HT-29 (cell line): Measurements from ENCODE around the gene PKDCC. TPM values are rescaled to one million over a fixed set of nuclear protein-coding genes. Genes with fewer than 3 reads are reported as not detected.
A peak's percentile ranks its signal among the peaks of the same experiment; 100 is the strongest.

Source experiments
- DNase-seq: peaks from one replicate; pipeline ENCODE4 v3.0.0-alpha.2; 2015; ENCODE audit warnings: low spot score
- total RNA-seq: library from RNA; depleted of rRNA; stranded (reverse); fragments of >200 nt; shearing (Covaris generic); gene quantifications from 2 replicates; pipeline ENCODE4 v1.2.3, GENCODE V29; 2014

The PKDCC gene
- total RNA-seq, 1 experiment from 2014 or later: 76.0 TPM

DNA sequence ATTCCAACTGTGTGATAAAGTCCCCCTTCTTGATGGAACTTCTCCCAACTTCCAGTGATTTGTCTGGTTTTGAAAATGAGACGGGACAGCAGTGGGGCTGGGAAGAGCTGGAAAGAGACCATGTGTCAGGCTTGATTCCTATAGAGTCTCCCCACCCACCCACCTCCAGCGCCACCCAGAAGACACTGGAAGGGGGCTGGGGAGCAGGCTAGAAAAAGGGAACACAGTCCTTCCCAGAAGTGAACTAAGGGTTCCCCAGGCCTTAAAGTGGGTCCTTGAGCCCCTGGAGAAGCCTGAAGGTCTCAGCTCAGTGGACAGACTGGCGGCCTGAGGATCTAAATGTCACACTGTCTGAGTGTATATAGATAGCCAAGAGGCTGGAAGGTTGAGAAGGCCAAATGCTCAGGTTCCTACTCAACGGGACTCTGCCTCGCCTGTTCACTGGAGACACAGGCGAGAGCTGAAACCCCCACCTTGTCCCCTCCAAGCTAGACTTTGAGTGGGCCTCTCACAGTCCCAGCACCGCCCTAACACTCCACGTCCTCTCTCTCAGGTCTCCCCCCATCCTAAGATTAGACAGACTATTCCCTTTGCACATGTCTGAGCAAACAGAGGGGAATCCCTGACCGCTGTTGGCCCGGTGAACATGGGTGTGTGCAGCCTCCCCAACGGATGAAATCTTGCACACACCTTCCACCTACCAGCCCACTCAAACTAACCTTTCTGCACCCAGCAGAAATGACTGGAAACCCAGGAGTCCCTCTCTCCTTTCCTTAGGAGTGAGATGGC, 1.6 kb downstream of the PKDCC start:
- DNase-seq: no peak

DNA sequence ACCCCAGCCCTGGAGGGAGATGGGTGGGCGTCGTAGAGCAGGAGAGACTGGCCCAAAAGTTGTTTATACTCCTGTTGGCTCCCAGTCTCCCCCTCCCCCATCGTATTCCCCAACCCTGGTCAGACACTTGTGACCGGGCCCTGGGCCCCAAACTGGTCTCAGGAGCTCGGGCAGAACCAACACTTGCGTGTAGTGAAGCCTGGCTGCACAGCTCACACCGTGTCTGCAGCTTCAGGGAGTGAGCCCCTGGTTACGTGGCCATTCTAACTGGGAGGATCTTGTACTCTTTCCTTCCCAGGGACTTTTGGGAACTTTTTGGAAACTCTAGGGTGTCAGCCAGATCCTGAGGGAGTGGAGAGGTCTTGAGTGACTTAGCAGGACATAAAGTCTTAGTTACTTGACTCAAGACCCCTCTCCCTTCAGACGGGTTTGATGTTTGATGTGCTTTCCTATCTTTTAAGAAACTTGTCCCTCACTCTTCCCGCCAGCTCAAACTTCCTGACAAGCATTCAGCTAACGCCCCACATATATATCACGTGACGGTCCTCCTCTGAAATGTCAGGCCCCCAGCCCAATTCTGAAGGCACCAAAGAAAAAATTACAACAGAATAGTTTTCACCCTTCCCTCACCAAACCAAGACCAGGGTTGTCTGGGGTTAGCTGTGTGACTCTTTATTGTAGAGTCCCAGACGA, 2.3 kb downstream of the PKDCC start:
- DNase-seq: no peak

DNA sequence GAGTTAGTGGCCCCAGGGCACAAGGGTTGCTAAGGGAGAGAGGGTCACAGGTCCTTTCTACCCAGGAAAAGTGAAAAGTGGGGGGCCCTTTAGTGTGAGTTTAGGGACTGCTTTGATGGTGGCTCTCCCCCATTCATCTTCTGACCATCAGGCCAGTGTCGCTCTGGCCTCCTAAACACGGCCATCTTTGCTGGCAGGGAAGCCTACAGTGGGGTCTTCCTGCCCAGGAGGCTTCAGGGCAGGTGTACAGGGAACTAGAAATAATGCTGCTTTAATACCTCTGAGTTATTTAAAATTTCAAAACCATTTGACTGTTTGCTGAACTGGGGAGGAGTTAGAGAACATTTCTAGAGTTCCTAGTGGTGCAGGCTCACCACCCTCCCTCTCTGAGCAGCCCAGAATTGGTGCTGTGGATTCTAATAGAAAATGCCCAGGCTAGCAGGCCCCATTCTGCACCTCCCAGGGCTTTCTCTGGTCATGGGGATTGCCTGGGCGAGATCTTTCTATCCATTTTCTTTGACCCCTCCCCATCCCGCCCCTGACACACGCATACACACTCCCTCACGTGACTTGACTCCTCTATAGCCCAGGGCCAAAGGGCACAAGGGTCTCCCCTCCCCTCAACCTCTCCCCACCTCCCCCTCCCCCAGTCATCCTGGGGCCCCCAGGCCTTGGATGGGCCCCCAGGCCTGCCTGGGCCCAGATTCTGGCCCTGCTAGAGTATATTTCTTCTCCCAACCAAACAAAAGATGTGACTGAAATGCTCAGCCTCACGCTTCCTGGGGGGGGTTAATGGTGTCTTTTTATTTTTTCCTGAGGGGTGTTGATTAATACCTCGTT, 3.1 kb downstream of the PKDCC start:
- no peak for DNase-seq

DNA sequence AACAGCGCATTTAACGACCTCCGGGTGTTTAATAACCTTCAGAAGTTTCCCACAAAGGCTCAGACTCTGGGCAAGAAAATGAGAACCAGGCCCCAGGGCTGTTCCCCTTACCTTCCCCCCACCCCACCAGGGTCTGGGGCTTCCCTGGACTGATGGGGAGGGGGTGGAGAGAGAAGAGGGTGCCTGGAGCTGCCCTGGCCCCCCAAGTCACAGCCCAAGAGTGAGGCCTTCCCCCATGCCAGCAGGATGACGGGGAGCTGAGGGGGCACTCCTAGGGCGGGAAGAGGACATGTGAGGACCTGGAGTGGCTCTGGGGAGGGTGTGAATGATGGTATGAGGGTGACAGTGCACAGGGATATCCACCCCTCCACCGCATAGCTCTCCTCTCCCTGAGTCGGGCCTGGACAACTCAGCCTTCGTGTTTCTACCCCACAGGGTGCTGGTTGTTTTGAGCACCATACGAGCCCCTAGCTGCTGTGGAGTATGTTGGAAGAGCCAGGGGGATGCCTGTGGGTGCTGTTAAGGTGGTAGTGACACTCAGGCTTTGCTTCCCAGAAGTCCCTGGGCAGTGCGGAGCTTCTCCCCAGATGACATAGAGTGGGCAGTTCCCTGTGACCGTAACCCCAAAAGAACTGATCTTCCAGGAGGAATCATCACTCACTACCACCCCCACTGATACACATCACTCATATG, 3.9 kb downstream of the PKDCC start:
- DNase-seq: no peak

DNA sequence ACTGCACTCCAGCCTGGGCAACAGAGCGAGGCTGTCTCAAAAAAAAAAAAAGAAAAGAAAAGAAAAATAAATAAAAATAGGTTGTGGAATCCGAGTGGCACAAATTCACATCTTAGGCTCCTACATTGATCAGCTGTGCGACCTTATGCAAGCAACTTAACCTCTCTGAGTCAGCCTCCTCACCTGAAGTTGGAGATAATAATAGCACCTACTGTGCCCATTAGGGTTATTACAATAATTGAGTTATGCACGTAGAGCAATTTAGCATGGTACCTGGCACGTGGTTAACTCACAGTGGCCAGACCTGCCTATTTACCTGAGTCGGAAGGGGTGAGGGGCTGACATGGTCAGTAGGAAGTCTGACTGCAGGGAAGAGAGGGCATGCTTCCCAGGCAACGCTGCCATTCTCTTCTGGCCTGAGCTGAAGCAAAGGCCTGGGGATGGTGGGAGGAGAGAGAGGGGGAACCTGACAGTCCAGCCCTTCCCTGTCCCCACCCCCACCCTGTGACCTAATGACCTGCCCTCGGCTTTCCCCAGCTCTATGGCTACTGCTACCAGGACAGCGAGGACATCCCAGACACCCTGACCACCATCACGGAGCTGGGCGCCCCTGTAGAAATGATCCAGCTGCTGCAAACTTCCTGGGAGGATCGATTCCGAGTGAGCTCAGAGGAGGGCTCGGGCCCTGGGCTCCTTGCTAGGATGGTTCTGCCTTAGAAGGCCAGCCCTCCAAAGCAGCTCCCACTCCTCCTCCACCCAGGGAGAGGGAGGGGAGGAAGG, 5.1 kb downstream of the PKDCC start:
- no peak for DNase-seq

DNA sequence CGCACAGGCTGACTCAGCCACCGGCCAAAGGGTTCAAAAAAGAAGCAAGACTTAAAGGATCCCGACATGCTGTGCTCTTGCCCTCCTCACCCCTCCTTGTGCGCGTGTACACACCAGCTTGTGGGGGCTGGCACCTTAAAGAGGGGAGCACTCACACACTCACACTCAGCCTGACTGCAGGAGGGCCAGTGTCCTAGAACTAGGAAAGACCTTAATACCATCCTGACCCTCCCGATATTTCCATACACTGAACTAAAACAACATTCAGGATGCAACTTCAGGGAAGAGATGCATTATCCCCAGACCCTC, 5.6 kb downstream of the PKDCC start:
- DNase-seq: no peak

DNA sequence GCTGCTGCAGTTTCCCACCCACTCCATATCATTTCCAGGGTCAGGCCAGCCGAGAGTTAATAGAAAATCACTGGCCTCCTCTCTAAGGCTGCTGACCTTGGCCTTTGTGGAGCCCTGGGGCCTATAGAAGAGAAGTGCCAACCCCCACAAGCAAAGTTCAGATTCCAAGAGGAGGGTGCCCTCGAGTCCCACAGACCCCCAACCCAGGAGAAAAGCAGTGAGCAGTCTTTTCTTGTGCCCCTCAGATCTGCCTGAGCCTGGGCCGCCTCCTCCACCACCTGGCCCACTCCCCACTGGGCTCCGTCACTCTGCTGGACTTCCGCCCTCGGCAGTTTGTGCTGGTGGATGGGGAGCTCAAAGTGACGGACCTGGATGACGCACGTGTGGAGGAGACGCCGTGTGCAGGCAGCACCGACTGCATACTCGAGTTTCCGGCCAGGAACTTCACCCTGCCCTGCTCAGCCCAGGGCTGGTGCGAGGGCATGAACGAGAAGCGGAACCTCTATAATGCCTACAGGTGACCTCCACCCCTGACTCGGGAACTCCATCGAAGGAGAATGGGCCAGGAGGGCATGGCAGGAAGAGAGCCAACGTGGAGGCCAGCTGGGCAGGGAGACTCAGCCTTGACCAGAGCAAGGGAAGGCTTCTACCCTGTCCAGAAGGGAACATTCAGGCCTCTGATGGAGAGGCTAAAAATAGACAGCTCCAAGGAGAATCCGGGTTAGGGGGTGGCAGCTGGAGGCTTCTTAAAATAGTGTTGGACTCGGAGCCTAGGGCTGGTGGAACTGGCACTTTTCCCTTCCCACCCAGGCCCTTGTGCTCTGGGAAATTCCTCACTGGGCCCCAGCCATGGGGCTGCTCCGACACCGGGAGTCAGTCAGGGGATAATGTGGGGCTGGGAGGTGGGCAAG, 6.2 kb downstream of the PKDCC start:
- DNase-seq: no peak

DNA sequence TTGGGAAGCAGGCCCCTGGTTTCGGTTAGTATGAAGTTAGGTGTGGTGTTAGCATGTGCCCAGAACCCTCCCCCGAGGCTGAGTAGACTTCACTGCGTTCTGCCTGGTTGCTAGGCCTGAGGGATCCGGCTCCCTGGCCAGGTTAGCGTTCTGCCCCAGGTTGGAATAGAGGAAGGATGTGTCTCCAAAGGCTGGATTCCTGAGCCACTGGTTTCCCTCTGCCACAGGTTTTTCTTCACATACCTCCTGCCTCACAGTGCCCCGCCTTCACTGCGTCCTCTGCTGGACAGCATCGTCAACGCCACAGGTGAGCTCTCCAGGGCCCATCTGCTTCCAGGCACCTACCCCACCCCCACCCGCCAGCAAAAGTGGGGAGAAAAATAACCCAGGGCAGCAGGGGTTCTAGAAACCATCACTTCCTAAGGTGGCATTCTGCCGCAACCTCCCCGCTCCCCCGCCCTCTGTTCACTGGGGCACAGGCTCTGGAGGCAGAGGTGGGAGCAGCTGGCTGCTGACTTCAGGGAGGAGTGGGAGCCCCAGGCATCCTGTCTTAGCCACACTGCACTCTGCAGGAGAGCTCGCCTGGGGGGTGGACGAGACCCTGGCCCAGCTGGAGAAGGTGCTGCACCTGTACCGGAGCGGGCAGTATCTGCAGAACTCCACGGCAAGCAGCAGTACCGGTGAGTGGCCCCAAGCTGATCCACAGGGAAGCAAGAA, 7.1 kb downstream of the PKDCC start:
- DNase-seq: peak; percentile 91

DNA sequence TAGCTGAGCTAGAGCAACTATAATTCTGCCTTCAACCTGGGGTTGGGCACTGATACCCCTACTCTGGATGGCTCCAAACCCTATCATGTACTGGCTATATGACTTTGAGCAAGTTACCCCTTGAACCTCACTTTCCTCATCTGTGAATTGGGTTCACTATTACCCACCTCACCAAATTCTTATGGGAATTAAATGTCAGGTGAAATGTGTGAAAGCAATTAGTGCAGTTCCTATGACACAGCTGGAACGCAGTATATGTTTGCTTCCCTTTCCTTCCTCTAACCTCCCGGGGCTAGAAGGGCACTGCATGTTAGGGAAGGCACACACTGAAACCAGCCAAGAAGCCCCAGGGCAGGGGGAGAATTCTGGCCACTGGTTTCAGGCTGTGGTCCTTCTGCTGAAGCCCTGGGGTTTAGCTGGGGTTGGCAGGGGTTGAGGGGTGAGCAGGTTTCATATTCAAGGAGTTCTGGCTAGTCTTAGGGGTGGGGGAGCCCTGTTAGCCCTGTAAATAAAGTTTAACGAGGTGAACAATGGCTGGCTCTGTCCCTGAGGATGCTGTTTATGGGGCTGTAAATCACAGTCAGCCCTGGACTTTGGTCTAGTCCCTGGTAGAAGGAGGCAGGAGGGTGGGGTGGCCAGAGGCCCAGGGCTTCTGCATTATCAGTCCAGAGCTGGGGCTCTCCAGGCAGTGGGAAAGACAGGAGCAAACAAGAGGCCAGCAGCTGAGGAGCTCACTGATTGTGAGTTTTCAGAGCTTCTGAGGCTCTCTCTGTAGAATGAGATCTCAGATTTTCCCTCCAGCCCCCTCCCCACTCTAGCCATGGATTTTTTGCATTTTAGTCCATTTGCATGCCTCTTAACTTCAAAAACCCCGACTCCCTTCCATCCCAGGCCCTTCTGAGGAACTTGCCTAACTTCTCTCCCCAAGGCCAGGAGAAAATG, 8.0 kb downstream of the PKDCC start:
- peak; percentile 98 for DNase-seq

DNA sequence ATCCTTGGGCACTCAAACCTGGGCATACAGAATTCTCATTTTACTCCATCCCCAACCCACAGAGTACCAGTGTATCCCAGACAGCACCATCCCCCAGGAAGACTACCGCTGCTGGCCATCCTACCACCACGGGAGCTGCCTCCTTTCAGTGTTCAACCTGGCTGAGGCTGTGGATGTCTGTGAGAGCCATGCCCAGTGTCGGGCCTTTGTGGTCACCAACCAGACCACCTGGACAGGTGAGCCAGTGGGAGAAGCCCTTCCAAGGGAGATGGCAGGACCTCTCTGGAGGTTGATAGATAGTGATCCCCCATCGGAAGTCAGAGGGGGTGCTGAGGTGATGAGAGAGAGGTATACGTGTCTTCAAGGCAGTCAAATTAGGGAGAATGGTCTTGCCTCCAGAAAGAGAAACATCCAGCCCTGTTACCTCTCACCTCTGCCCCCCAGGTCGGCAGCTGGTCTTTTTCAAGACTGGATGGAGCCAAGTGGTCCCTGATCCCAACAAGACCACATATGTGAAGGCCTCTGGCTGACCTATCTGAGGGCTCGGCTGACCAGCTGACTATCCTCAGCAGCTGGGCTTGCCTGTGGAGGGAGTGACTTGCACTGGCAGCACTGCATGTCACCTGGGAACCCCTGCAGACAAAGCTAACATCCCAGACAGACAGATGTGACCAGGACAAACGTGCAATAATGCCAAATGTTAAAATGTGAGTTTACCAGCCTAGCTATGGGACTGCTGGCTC, 9.5 kb downstream of the PKDCC start:
- DNase-seq: no peak

DNA sequence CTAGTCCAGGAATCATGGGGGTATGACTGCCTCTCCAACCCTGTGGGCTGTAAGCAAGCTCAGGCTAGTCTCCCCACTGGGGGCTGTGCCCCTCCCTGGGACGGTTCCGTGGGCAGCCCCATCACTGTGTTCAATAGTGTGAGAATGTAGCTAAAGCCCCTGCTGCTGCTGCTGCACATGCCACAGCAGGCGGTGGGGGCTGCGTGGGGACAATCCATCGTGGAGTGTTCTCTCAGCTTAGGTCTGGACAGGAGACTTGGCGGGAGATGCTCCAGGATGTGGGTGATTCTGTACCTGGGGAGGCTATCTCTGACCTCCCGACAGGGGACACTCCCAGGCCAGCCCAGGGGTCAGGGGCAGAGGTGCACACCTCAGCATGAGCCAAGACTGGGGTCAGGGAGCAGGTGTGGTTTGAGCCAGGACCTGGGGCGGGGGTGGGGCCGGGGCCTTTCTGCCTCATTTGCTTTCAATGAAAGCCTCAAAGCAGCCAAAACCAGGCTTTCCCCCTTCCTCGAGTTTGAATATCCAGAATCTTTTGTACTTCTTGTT, 10.2 kb downstream of the PKDCC start:
- DNase-seq: no peak

DNA sequence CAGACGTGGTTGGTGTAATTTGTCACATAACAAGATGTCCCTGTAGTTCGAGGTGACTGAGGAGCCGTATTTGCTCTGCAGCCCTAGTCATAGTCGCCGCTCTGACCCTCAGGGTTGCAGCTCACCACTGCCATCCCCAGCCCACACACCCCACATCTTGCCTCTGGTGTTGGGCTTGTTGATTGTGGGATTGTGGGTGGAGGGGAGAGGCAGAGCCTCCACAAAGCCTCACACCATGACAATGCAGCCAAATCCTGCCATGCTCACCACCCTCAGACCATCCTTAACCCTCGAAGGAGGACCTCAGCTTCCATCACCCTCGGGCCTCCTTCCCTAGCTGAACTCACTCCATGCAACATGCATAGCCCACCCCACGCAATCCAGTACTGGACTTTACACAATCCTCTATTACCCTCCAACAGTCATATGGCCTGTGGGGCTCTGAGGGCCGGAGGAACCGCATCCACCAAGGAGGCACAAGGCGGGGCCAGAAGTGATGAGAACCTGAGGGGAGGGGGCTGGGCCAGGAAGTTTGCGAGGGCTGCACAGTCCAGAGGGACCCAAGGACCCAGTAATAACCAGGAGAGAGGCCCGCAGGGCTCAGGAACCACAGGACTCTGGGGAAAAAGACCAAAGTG, 11.6 kb downstream of the PKDCC start:
- no peak for DNase-seq

DNA sequence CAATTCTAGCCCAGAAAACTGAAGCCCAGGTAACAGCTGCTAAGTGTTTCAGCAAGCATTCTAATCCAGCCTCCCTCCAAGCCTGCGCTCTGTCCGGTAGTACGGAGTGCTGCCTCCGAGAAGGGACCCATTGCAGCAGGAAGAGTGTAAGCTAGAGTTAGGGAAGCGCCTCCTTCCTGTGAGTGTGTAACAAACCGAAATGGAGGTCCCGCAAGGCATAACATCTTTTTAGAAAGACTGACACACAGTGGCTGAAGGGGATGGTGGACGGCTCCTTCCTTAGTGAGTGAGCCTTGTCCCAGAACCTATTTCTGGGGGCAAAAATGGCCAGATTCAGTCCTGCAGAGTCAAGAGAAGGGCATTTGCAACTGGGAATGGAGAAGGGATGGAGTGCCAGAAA, 12.2 kb downstream of the PKDCC start:
- DNase-seq: no peak

DNA sequence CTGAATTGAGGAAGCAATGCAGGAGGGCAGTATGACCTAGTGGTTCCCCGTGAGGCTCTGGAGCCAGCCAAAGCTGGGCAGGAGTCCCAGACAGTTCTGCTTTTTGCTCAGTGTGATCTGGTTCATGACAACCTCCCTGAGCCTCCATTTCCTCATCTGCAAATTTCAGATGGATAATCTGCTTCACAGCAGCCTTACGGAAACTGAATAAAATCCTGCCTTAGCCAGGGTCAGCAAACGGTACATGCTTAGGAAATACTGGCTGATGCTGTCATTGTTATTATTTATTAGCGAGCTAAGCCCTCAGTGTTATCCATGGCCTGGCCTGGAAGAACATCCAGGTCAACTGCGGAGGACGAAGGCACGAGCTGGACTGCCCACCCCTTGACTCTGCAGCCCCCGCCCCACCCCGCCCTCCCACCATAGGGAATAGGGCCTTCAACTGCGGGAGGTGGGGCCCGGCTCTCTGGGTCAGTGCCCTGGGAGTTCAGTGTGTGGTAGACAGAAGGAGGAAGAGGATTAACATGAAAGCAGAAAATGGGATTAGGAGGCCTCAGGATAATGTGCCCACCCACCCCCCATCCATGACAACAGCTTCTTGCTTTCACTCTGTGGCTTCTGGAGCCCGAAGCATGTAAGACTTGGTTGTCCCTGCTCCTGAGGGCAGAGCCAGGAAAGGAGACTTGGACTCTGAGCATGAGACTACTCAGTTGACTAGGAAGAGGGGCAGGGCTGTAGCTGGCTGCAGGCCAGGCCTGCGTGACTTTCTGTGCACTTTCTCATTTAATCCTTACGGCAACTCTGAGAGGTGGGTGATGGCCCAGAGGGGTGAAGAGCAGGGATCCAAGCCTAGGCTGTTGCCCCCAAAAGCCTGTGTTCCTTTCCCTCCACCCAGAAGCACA, 13.1 kb downstream of the PKDCC start:
- peak; percentile 48 for DNase-seq

DNA sequence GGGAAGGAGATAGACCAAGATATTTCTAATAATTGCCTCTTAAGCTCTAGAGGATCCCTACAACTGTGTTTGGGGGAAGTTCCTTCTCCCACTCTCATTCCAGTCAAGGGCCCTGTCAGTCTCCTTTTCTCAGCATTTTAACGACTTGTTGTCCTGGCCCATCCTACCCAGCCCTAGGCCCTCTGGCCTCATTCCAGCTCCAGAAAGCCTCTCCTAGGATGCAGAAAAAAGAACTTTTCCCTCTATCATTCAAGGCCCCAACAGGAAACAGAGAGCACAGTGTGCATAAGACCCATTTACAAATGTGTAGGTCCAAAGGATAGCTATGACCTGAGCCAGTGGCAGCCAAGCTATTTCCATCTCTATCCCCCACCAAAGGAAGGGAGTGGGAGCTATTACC, 14.0 kb downstream of the PKDCC start:
- DNase-seq: no peak
